A673 (cell line): ENCODE measurements around the gene KRT74. TPM values are rescaled to one million over a fixed set of nuclear protein-coding genes. Genes with fewer than 3 reads are reported as not detected.

ENCODE experiments used
- BruUV-seq: library from RNA; stranded (reverse); fragments of 400-500 nt; replicated peaks from 2 replicates; lab custom pipeline; 2021; lab: Mats Ljungman, UMichigan
- CTCF ChIA-PET: fragments of 300-600 bp; sonication (Branson Sonifier 250); formaldehyde crosslinking; loops from one replicate; lab custom pipeline; 2022; ENCODE audit warnings: antibody characterized with exemption; lab: Charles Lee
- POLR2A ChIA-PET: fragments of 300-600 bp; sonication (Branson Sonifier 250); formaldehyde crosslinking; loops from one replicate; lab custom pipeline; 2022; ENCODE audit warnings: antibody characterized with exemption; ENCODE audit not compliant: low non-redundant PET; lab: Charles Lee
- DNase-seq: peaks from one replicate; pipeline ENCODE4 v3.0.0-alpha.2; 2015; ENCODE audit warnings: low spot score
- H3K27ac ChIP-seq: fragments of 200-600 bp; sonication (generic); 2 replicates; pipeline ENCODE4 v1.5.1; 2016; ENCODE audit warnings: mixed run types, low read depth, mild to moderate bottlenecking, mixed read lengths, antibody characterized with exemption, low read length; ENCODE audit not compliant: poor library complexity, severe bottlenecking
- H3K27me3 ChIP-seq: fragments of 200-600 bp; sonication (generic); replicated peaks from 2 replicates; pipeline ENCODE4 v1.6.1; 2017; ENCODE audit warnings: mixed run types, low read depth, mild to moderate bottlenecking, mixed read lengths, antibody characterized with exemption, low read length; ENCODE audit not compliant: insufficient read depth, poor library complexity
- H3K36me3 ChIP-seq: fragments of 200-600 bp; sonication (generic); 2 replicates; pipeline ENCODE4 v1.6.1; 2016; ENCODE audit warnings: mixed run types, mild to moderate bottlenecking, mixed read lengths, antibody characterized with exemption, low read length; ENCODE audit not compliant: insufficient read depth, poor library complexity, severe bottlenecking
- H3K4me1 ChIP-seq: fragments of 200-600 bp; sonication (generic); 2 replicates; pipeline ENCODE4 v1.6.1; 2017; ENCODE audit warnings: mixed run types, mild to moderate bottlenecking, mixed read lengths, antibody characterized with exemption, low read length; ENCODE audit not compliant: insufficient read depth, poor library complexity, severe bottlenecking
- H3K4me3 ChIP-seq: fragments of 200-600 bp; sonication (generic); 2 replicates; pipeline ENCODE4 v1.5.1; 2016; ENCODE audit warnings: low read depth, mixed run types, mild to moderate bottlenecking, mixed read lengths, low read length; ENCODE audit not compliant: poor library complexity, severe bottlenecking
- H3K9me3 ChIP-seq: fragments of 200-600 bp; sonication (generic); 2 replicates; pipeline ENCODE4 v1.6.1; 2016; ENCODE audit warnings: mixed run types, low read depth, mild to moderate bottlenecking, mixed read lengths, antibody characterized with exemption, low read length; ENCODE audit not compliant: poor library complexity, severe bottlenecking
- CTCF ChIP-seq: fragments of 300-800, 200-600 bp; sonication (generic); conservative IDR thresholded peaks from 2 replicates; pipeline ENCODE4 v1.5.1; 2017; ENCODE audit warnings: low read depth, mild to moderate bottlenecking, antibody characterized with exemption, low read length, moderate library complexity, mixed read lengths
- EZH2 ChIP-seq: fragments of 200-600 bp; sonication (generic); IDR thresholded peaks from 2 replicates; pipeline ENCODE4 v1.6.1; 2017; ENCODE audit warnings: borderline replicate concordance, low read depth, mild to moderate bottlenecking, mixed read lengths, antibody characterized with exemption, low read length; ENCODE audit not compliant: poor library complexity, severe bottlenecking
- intact Hi-C: fragments of 100-400 bp; cut with micrococcal nuclease; formaldehyde crosslinking; loops from one replicate; pipeline ENCODE4 v1.10.0; 2022; ENCODE audit not compliant: unreplicated experiment
- total RNA-seq: library from RNA; stranded (reverse); gene quantifications from 2 replicates; pipeline ENCODE4 v1.2.3, GENCODE V29; 2021

KRT74 gene
- total RNA-seq, 1 experiment from 2014 or later: not detected

GRCh38 chr12:52529417-52529816 is 44.2 kb downstream of the KRT74 start:
- Histone ChIP-seq H3K36me3 (no peaks in the 10 kb centered on the region), H3K9me3 (no peaks in the 10 kb centered on the region), H3K4me3 (no peak overlapping the region), H3K27me3 (no peaks in the 10 kb centered on the region), H3K27ac (no peak overlapping the region), H3K4me1 (no peaks in the 10 kb centered on the region)
- no peak for DNase-seq
- no TSS peak for BruUV-seq
- no peak for TF ChIP-seq EZH2
- no peak for TF ChIP-seq CTCF
- intact Hi-C loops: no loop called here
- ChIA-PET POLR2A (no interaction called here), CTCF (interaction anchor here (0.6 kb wide), 1 partner anchor 19 kb away, joined by 5 read pairs; no protein-coding TSS in a partner anchor)

GRCh38 chr12:52528641-52529143 is 45.0 kb downstream of the KRT74 start:
- Histone ChIP-seq H3K27ac (no peak overlapping the region), H3K4me3 (no peak overlapping the region), H3K9me3 (no peaks in the 10 kb centered on the region), H3K27me3 (no peaks in the 10 kb centered on the region), H3K4me1 (no peaks in the 10 kb centered on the region), H3K36me3 (no peaks in the 10 kb centered on the region)
- no TSS peak for BruUV-seq
- DNase-seq: no peak
- TF ChIP-seq CTCF (no peak), EZH2 (no peak)
- ChIA-PET CTCF (no interaction called here), POLR2A (no interaction called here)
- intact Hi-C loops: no loop called here

- CTCF ChIA-PET: no interaction called here
- TF ChIP-seq EZH2 (no peak), CTCF (no peak)
- Histone ChIP-seq H3K36me3 (no peaks in the 10 kb centered on the region), H3K27me3 (no peaks in the 10 kb centered on the region), H3K9me3 (no peaks in the 10 kb centered on the region), H3K27ac (no peak overlapping the region), H3K4me3 (no peak overlapping the region), H3K4me1 (peaks cover 10% of the 10 kb centered on the region)
- intact Hi-C loops: no loop called here
- POLR2A ChIA-PET: no interaction called here
- no peak for DNase-seq
- BruUV-seq: no TSS peak
These were observed 46.4 kb downstream of the KRT74 start for GRCh38 chr12:52527121-52527800.
